ENCODE results near the gene BRINP3.
A peak's percentile ranks its signal among the peaks of the same experiment; 100 is the strongest.

The BRINP3 gene

GRCh38 chr1:190322274-190322673 lies 155.4 kb downstream of the BRINP3 start:
- H3K4me3 ChIP-seq (ENCODE audit: low read depth, low read length) = no peak overlapping the region
- no peaks in the 10 kb centered on the region for H3K27me3 ChIP-seq (replicated peaks)
- no peaks in the 10 kb centered on the region for H3K36me3 ChIP-seq (replicated peaks)
- no peak overlapping the region for H3K27ac ChIP-seq
- TF ChIP-seq, protein P1, sequence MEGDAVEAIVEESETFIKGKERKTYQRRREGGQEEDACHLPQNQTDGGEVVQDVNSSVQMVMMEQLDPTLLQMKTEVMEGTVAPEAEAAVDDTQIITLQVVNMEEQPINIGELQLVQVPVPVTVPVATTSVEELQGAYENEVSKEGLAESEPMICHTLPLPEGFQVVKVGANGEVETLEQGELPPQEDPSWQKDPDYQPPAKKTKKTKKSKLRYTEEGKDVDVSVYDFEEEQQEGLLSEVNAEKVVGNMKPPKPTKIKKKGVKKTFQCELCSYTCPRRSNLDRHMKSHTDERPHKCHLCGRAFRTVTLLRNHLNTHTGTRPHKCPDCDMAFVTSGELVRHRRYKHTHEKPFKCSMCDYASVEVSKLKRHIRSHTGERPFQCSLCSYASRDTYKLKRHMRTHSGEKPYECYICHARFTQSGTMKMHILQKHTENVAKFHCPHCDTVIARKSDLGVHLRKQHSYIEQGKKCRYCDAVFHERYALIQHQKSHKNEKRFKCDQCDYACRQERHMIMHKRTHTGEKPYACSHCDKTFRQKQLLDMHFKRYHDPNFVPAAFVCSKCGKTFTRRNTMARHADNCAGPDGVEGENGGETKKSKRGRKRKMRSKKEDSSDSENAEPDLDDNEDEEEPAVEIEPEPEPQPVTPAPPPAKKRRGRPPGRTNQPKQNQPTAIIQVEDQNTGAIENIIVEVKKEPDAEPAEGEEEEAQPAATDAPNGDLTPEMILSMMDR (IDR thresholded peaks at IDR 0.05; ENCODE audit: low read depth, low read length, missing control alignments) = no peak
- DNase-seq = no peak
- in situ Hi-C loops (cut with HindIII; ENCODE audit: low pct_ligation_motif_present, low sequenced_read_pairs) = no loop called here

- Histone ChIP-seq H3K27me3 (replicated peaks) (no peaks in the 10 kb centered on the region), H3K27ac (no peak overlapping the region), H3K36me3 (replicated peaks) (no peaks in the 10 kb centered on the region), H3K4me3 (ENCODE audit: low read depth, low read length) (no peak overlapping the region)
- in situ Hi-C loops (cut with HindIII; ENCODE audit: low pct_ligation_motif_present, low sequenced_read_pairs) = no loop called here
- DNase-seq = peak; percentile 1
- TF ChIP-seq, protein P1 (IDR thresholded peaks at IDR 0.05; ENCODE audit: low read depth, low read length, missing control alignments) = peak; percentile 61
These were observed 156.7 kb downstream of the BRINP3 start for GRCh38 chr1:190320952-190321351.

GRCh38 chr1:190312763-190313162 lies 164.9 kb downstream of the BRINP3 start:
- Histone ChIP-seq H3K27ac (no peak overlapping the region), H3K36me3 (replicated peaks) (no peaks in the 10 kb centered on the region), H3K4me3 (ENCODE audit: low read depth, low read length) (no peak overlapping the region), H3K27me3 (replicated peaks) (no peaks in the 10 kb centered on the region)
- no peak for DNase-seq
- in situ Hi-C loops (cut with HindIII; ENCODE audit: low pct_ligation_motif_present, low sequenced_read_pairs) = no loop called here
- TF ChIP-seq, protein P1 (IDR thresholded peaks at IDR 0.05; ENCODE audit: low read depth, low read length, missing control alignments) = no peak

DNA sequence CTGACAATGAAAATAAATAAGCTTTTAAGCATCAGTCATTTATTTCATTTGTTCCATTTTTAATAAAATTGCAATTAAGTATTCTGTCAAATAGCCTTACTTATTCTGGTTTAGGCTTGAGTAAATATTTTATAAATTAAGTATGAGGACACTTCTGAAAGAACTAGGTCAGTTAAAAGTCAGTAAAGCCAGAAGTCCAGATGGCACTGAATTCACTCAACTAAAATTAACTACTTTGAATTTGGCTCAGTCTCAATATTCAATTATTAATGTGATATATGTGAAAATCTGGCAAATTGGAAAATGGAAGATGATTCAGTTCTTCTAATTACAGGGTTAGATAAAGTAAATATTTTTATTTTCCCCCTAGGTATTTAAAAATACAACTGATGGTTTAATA lies 174.2 kb downstream of the BRINP3 start:
- H3K27ac ChIP-seq = no peak overlapping the region
- in situ Hi-C loops (cut with HindIII; ENCODE audit: low pct_ligation_motif_present, low sequenced_read_pairs) = no loop called here
- DNase-seq = no peak
- H3K4me3 ChIP-seq (ENCODE audit: low read depth, low read length) = no peak overlapping the region
- H3K36me3 ChIP-seq (replicated peaks) = no peaks in the 10 kb centered on the region
- TF ChIP-seq, protein P1 (IDR thresholded peaks at IDR 0.05; ENCODE audit: low read depth, low read length, missing control alignments) = no peak
- H3K27me3 ChIP-seq (replicated peaks) = no peaks in the 10 kb centered on the region

DNA sequence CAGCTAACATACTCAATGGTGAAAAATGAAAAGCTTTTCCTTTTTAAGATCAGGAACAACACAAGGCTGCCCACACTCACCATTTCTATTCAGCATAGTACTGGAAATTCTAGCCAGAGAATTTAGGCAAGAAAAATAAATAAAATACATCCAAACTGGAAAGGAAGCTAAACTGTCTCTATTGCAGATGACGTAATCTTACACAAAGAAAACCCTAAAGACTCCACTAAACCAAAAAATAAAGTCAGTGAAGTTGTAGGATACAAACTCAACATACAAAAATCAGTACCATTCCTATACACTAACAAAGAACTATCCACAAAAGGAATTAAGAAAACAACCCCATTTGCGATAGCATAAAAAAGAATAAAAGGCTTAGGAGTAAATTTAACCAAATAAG lies 181.2 kb downstream of the BRINP3 start:
- H3K27ac ChIP-seq = no peak overlapping the region
- H3K36me3 ChIP-seq (replicated peaks) = no peaks in the 10 kb centered on the region
- DNase-seq = no peak
- TF ChIP-seq, protein P1 (IDR thresholded peaks at IDR 0.05; ENCODE audit: low read depth, low read length, missing control alignments) = no peak
- H3K27me3 ChIP-seq (replicated peaks) = no peaks in the 10 kb centered on the region
- in situ Hi-C loops (cut with HindIII; ENCODE audit: low pct_ligation_motif_present, low sequenced_read_pairs) = no loop called here
- no peak overlapping the region for H3K4me3 ChIP-seq (ENCODE audit: low read depth, low read length)

- Histone ChIP-seq H3K36me3 (replicated peaks) (no peaks in the 10 kb centered on the region), H3K4me3 (ENCODE audit: low read depth, low read length) (no peak overlapping the region), H3K27ac (no peak overlapping the region), H3K27me3 (replicated peaks) (no peaks in the 10 kb centered on the region)
- in situ Hi-C loops (cut with HindIII; ENCODE audit: low pct_ligation_motif_present, low sequenced_read_pairs) = no loop called here
- no peak for DNase-seq
- TF ChIP-seq, protein P1 (IDR thresholded peaks at IDR 0.05; ENCODE audit: low read depth, low read length, missing control alignments) = no peak
These were observed 187.8 kb downstream of the BRINP3 start for GRCh38 chr1:190289897-190290296.

Data from brain microvascular endothelial cell (primary cell).